ENCODE data around the gene TRMT112. TPM values are rescaled to one million over a fixed set of nuclear protein-coding genes. Genes with fewer than 3 reads are reported as not detected.
A peak's percentile ranks its signal among the peaks of the same experiment; 100 is the strongest.

The TRMT112 gene
- polyA plus RNA-seq, 2 of the 4 experiments (the other 2 are of a cell fraction): 363 to 440 TPM

DNA sequence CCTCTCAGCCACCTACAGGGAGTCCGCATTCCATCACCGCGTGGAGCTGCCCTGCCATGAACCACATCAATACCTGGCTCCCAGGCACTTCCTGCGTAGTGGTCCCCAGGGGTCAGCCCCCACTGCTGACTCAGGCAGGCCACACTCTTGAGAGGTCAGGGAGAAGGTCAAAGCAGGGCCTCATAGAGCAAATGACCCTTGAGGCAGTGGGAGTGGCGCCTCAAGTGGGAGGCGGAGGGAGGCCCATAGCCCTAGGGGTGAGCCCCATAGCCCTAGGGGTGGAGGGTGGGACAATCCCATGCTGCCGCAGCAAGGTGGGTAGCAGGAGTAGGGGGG, 5.5 kb upstream of the TRMT112 start:
- TF ChIP-seq PHF8 (IDR thresholded peaks at IDR 0.05; ENCODE audit: borderline replicate concordance, low read depth): no peak
- TF ChIP-seq RAD21 (conservative IDR thresholded peaks at IDR 0.05 in 1 of 2, IDR thresholded peaks at IDR 0.05 in 1 of 2): no peak
- no peak for TF ChIP-seq ZNF302 (CRISPR knock-in tag; IDR thresholded peaks at IDR 0.05)
- TF ChIP-seq NFE2L2 (conservative IDR thresholded peaks at IDR 0.05; ENCODE audit: low read length): no peak
- no peak for TF ChIP-seq EHF (CRISPR knock-in tag; IDR thresholded peaks at IDR 0.05)
- TF ChIP-seq KDM5A (IDR thresholded peaks at IDR 0.05): no peak
- no peak for TF ChIP-seq JUNB (IDR thresholded peaks at IDR 0.05)
- no peak for TF ChIP-seq POLR2AphosphoS2 (conservative IDR thresholded peaks at IDR 0.05; ENCODE audit: low read length)
- no peak for TF ChIP-seq JUN (IDR thresholded peaks at IDR 0.05)
- TF ChIP-seq, protein P1, sequence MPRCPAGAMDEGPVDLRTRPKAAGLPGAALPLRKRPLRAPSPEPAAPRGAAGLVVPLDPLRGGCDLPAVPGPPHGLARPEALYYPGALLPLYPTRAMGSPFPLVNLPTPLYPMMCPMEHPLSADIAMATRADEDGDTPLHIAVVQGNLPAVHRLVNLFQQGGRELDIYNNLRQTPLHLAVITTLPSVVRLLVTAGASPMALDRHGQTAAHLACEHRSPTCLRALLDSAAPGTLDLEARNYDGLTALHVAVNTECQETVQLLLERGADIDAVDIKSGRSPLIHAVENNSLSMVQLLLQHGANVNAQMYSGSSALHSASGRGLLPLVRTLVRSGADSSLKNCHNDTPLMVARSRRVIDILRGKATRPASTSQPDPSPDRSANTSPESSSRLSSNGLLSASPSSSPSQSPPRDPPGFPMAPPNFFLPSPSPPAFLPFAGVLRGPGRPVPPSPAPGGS (IDR thresholded peaks at IDR 0.05): no peak
- no peak for TF ChIP-seq RFX5 (IDR thresholded peaks at IDR 0.05)
- no peak for TF ChIP-seq FOSL2 (IDR thresholded peaks at IDR 0.05)
- TF ChIP-seq FOSL2 (CRISPR knock-in tag; IDR thresholded peaks at IDR 0.05): no peak
- TF ChIP-seq MYC (IDR thresholded peaks at IDR 0.05; ENCODE audit: borderline replicate concordance, low read length): no peak
- no peak for TF ChIP-seq TFCP2L1 (CRISPR knock-in tag; IDR thresholded peaks at IDR 0.05)
- TF ChIP-seq MAX (IDR thresholded peaks at IDR 0.05): no peak
- TF ChIP-seq NPAS2 (CRISPR knock-in tag; IDR thresholded peaks at IDR 0.05; ENCODE audit: borderline replicate concordance): no peak
- no peak for FAIRE-seq
- Histone ChIP-seq H3K4me1 (peaks cover 8% of the 10 kb centered on the region; the same call in 2 of the 3 replicates), H3K27ac (0 out of 6 replicates have a peak overlapping the region, but pooled peaks of 1 of the 2 experiments have one; percentile 4), H3K4me3 (no peak overlapping the region), H3K9me3 (no peaks in the 10 kb centered on the region), H3K4me2 (no peak overlapping the region)
- 94% methylated on average over 5 of the region's 7 CpGs for WGBS (ENCODE audit: missing lambda C conversion rate)
- POLR2A ChIA-PET: no interaction called here
- ATAC-seq: no peak
- CTCF ChIA-PET: interaction anchor here (0.6 to 13.4 kb wide), 5 partner anchors 10 to 26 kb away, joined by 3 to 312 read pairs (median 42); partner anchors contain the start of genes CATSPERZ, CCDC88B and ESRRA
- no peak for DNase-seq (ENCODE audit: low read depth in 1 of 2, low spot score in 1 of 2)

GRCh38 chr11:64321533-64321932, 4.2 kb upstream of the TRMT112 start:
- WGBS (ENCODE audit: missing lambda C conversion rate): 98% methylated on average over 5 of the region's 5 CpGs
- Histone ChIP-seq H3K27ac (no peak overlapping the region), H3K4me1 (peaks cover 8% of the 10 kb centered on the region; the same call in 2 of the 3 replicates), H3K4me2 (no peak overlapping the region), H3K9me3 (no peaks in the 10 kb centered on the region), H3K4me3 (no peak overlapping the region)
- ATAC-seq (no peak), FAIRE-seq (no peak), DNase-seq (ENCODE audit: low read depth in 1 of 2, low spot score in 1 of 2) (no peak)
- ChIA-PET CTCF (interaction anchor here (0.6 to 13.4 kb wide), 5 partner anchors 11 to 75 kb away, joined by 4 to 312 read pairs (median 42); partner anchors contain the start of genes CATSPERZ, CCDC88B and ESRRA), POLR2A (no interaction called here)
- TF ChIP-seq POLR2A (IDR thresholded peaks at IDR 0.05; ENCODE audit: low read length): no peak
- no peak for TF ChIP-seq RARB (CRISPR knock-in tag; IDR thresholded peaks at IDR 0.05)

DNA sequence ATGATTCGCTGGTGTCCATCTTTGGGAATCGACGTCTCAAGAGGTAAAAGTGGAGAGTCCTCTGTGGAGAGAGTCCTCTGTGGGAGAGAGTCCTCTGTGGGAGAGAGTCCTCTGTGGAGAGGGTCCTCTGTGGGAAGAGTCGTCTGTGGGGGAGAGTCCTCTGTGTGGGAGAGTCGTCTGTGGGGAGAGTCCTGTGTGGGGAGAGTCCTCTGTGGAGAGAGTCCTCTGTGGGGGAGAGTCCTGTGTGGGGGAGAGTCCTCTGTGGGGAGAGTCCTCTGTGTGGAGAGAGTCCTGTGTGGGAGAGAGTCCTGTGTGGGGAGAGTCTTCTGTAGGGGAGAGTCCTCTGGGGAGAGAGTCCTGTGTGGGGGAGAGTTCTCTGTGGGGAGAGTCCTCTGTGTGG, 3.7 kb upstream of the TRMT112 start:
- H3K27ac ChIP-seq: no peak overlapping the region
- peaks cover 13% of the 10 kb centered on the region for H3K4me1 ChIP-seq
- H3K9me3 ChIP-seq: no peaks in the 10 kb centered on the region
- no peak for ATAC-seq
- no peak overlapping the region for H3K4me3 ChIP-seq
- FAIRE-seq: no peak
- H3K4me2 ChIP-seq: no peak overlapping the region
- TF ChIP-seq MAZ (IDR thresholded peaks at IDR 0.05; ENCODE audit: borderline replicate concordance, low read depth, low read length) (no peak), PHF8 (IDR thresholded peaks at IDR 0.05; ENCODE audit: borderline replicate concordance, low read depth) (no peak), JUN (IDR thresholded peaks at IDR 0.05) (no peak), KDM5A (IDR thresholded peaks at IDR 0.05) (no peak), TP53 (CRISPR knock-in tag; IDR thresholded peaks at IDR 0.05) (no peak), EHF (CRISPR knock-in tag; IDR thresholded peaks at IDR 0.05) (no peak), ZFP36 (IDR thresholded peaks at IDR 0.05; ENCODE audit: borderline replicate concordance, partially characterized antibody) (no peak)
- no peak for DNase-seq (ENCODE audit: low read depth in 1 of 2, low spot score in 1 of 2)
- CTCF ChIA-PET: interaction anchor here (1.4 to 13.4 kb wide), 4 partner anchors 11 to 28 kb away, joined by 4 to 312 read pairs (median 48); partner anchors contain the start of genes CATSPERZ, CCDC88B and ESRRA
- POLR2A ChIA-PET: no interaction called here
- WGBS (ENCODE audit: missing lambda C conversion rate): 88% methylated on average over 5 of the region's 5 CpGs

Measured in A549 (cell line).